ENCODE data around the gene SYT15.

DNA sequence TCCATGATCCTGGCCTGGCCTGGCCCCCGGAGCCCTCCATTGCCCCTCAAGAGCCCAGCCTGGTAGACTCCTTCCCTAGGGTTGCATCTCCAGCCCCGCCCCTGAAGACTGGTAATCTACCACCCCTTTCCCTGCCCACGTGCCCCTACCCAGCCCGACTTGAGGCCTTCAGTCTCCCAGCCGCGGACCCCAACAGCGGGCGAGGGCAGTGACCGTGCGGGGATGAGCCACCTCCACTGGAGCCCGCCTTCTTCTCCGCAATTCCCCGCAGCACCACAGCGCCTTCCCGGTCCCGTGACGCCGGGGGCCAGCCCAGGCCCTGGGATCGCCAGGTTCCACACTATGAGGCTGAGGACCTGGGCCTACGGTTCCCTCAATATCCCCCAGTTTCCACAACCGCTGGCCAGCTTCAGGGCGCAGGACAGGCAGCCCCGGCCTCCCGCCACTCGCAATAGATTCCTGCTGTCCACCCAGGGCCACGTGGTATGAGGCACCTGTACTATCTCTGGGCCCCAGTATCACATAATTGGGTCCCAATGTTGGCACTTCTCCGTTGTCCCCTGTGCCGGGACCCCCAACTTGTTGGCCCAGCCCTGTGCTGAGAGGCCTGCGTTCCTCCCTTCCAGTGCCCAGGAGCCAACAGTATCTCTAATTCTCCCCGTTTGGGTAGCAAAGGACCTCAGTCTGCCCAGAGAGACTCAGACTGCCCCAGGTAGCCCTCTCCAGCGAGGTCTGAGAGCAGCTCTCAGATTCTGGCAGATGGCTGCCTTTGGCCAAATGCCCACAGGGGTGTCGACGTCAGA is 21.4 kb upstream of the SYT15 start:
- TF ChIP-seq CTCF (tag by site-specific recombination; IDR thresholded peaks at IDR 0.05), result no peak
- TF ChIP-seq ZBTB17 (tag by site-specific recombination; IDR thresholded peaks at IDR 0.05), result no peak
- TF ChIP-seq REPIN1 (tag by site-specific recombination; IDR thresholded peaks at IDR 0.05; ENCODE audit: low read depth), result no peak
- no peak for TF ChIP-seq ZNF76 (tag by site-specific recombination; IDR thresholded peaks at IDR 0.05; ENCODE audit: borderline replicate concordance, low read depth)
- TF ChIP-seq ZNF600 (tag by site-specific recombination; IDR thresholded peaks at IDR 0.05), result no peak
- TF ChIP-seq ZNF501 (tag by site-specific recombination; IDR thresholded peaks at IDR 0.05), result no peak
- no peak for TF ChIP-seq ZNF776 (tag by site-specific recombination; IDR thresholded peaks at IDR 0.05; ENCODE audit: borderline replicate concordance)
- TF ChIP-seq, protein P1, sequence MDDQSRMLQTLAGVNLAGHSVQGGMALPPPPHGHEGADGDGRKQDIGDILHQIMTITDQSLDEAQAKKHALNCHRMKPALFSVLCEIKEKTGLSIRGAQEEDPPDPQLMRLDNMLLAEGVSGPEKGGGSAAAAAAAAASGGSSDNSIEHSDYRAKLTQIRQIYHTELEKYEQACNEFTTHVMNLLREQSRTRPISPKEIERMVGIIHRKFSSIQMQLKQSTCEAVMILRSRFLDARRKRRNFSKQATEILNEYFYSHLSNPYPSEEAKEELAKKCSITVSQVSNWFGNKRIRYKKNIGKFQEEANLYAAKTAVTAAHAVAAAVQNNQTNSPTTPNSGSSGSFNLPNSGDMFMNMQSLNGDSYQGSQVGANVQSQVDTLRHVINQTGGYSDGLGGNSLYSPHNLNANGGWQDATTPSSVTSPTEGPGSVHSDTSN (CRISPR knock-in tag; IDR thresholded peaks at IDR 0.05), result no peak
- no peak for TF ChIP-seq ZNF518A (tag by site-specific recombination; conservative IDR thresholded peaks at IDR 0.05; ENCODE audit: low read depth)
- TF ChIP-seq ZNF629 (tag by site-specific recombination; IDR thresholded peaks at IDR 0.05), result no peak
- TF ChIP-seq, protein P2, sequence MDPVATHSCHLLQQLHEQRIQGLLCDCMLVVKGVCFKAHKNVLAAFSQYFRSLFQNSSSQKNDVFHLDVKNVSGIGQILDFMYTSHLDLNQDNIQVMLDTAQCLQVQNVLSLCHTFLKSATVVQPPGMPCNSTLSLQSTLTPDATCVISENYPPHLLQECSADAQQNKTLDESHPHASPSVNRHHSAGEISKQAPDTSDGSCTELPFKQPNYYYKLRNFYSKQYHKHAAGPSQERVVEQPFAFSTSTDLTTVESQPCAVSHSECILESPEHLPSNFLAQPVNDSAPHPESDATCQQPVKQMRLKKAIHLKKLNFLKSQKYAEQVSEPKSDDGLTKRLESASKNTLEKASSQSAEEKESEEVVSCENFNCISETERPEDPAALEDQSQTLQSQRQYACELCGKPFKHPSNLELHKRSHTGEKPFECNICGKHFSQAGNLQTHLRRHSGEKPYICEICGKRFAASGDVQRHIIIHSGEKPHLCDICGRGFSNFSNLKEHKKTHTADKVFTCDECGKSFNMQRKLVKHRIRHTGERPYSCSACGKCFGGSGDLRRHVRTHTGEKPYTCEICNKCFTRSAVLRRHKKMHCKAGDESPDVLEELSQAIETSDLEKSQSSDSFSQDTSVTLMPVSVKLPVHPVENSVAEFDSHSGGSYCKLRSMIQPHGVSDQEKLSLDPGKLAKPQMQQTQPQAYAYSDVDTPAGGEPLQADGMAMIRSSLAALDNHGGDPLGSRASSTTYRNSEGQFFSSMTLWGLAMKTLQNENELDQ (tag by site-specific recombination; IDR thresholded peaks at IDR 0.05; ENCODE audit: low read depth), result no peak
- TF ChIP-seq, protein P3, sequence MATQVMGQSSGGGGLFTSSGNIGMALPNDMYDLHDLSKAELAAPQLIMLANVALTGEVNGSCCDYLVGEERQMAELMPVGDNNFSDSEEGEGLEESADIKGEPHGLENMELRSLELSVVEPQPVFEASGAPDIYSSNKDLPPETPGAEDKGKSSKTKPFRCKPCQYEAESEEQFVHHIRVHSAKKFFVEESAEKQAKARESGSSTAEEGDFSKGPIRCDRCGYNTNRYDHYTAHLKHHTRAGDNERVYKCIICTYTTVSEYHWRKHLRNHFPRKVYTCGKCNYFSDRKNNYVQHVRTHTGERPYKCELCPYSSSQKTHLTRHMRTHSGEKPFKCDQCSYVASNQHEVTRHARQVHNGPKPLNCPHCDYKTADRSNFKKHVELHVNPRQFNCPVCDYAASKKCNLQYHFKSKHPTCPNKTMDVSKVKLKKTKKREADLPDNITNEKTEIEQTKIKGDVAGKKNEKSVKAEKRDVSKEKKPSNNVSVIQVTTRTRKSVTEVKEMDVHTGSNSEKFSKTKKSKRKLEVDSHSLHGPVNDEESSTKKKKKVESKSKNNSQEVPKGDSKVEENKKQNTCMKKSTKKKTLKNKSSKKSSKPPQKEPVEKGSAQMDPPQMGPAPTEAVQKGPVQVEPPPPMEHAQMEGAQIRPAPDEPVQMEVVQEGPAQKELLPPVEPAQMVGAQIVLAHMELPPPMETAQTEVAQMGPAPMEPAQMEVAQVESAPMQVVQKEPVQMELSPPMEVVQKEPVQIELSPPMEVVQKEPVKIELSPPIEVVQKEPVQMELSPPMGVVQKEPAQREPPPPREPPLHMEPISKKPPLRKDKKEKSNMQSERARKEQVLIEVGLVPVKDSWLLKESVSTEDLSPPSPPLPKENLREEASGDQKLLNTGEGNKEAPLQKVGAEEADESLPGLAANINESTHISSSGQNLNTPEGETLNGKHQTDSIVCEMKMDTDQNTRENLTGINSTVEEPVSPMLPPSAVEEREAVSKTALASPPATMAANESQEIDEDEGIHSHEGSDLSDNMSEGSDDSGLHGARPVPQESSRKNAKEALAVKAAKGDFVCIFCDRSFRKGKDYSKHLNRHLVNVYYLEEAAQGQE (tag by site-specific recombination; IDR thresholded peaks at IDR 0.05), result no peak
- no peak for TF ChIP-seq RBAK (tag by site-specific recombination; IDR thresholded peaks at IDR 0.05)
- TF ChIP-seq ZNF121 (tag by site-specific recombination; IDR thresholded peaks at IDR 0.05), result no peak

Data from HEK293 (cell line).